Mononuclear cell (primary cell): ENCODE data around the gene RGL3. TPM values are rescaled to one million over a fixed set of nuclear protein-coding genes. Genes with fewer than 3 reads are reported as not detected.
"Not testable (repeated sequence)": the region's sequence is repeated elsewhere in the genome, so short reads cannot be mapped to it uniquely, and the experiment has no call there.

ENCODE experiments used
- H3K27me3 ChIP-seq: 2 replicates; pipeline ENCODE4 v1.6.0; 2011; ENCODE audit warnings: low read length, control low read depth; ENCODE audit not compliant: insufficient read depth
- H3K4me1 ChIP-seq: 2 replicates; pipeline ENCODE4 v1.5.1; 2011; ENCODE audit warnings: mild to moderate bottlenecking, low read length, control low read depth; ENCODE audit not compliant: insufficient read depth
- H3K4me3 ChIP-seq: 2 replicates; pipeline ENCODE4 v1.5.1; 2011; ENCODE audit warnings: mild to moderate bottlenecking, low read length, moderate library complexity
- H3K9me3 ChIP-seq: 2 replicates; pipeline ENCODE4 v1.5.1; 2011; ENCODE audit warnings: low read depth, mild to moderate bottlenecking, control low read depth, low read length
- total RNA-seq: library from RNA; depleted of rRNA; stranded (reverse); fragments of >200 nt; gene quantifications from one replicate; pipeline ENCODE4 v1.2.3, GENCODE V29; 2012

RGL3 gene
- total RNA-seq, 1 donor = not detected

DNA sequence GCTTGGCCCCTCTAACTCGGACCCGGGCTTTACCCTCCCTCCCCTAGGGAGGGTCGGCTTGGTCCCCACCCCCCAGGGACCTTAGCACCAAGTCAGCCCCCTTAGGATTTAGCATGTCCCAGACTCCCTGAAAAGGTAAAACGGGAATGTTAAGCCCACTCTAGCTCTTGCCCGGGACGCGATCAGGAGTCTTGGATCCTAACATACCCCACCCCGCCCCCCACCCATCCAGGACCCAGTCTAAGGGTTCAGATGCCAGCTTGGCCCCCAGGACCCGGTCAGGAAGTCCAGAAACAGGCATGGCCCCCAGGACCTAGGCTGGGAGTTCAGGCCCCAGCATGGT is 35.4 kb downstream of the RGL3 start:
- H3K4me3 ChIP-seq = peak overlapping the region; percentile 18
- H3K9me3 ChIP-seq = no peaks in the 10 kb centered on the region
- H3K4me1 ChIP-seq = peaks cover 66% of the 10 kb centered on the region
- H3K27me3 ChIP-seq = peaks cover 3% of the 10 kb centered on the region

DNA sequence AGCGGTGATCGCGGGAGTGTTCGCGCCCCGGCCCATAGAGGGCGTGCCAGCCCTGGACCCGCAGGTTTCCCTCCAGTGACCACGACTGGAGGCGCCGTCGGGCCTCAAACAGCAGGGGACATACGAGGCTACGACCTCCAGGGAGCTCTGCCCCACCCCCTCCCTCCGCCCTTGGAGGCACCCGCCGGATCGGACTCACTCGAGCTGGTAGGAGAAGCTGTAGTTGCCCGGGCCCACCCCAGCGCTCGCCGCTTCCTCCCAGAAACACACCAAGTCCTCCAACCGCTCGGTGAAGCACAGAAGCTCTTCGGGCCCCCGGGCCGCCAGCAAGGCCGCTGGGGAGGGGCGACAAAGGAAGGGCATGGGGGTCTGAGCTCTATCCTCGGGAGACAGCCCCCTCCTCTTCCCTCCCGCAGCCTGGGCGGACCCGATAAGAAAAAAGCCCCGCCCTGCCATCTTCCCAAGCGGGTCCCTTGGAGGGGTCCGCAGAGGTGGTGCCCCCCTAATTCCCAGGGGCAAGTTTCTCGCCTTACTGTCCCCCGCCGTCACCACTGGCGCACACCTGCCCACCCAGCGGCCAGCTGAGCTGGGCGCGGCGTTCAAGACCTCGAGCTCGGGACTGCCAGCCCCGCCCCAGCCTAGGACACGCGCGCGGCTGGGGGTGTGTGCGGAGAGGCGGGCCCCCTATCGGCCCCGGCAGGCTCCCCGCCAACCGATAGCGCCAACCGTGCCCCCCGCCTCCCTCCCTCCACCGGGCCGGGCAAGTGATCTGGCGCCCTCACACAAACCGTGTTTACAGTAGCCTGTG is 36.0 kb downstream of the RGL3 start:
- peaks cover 67% of the 10 kb centered on the region for H3K4me1 ChIP-seq
- H3K4me3 ChIP-seq = peak overlapping the region; percentile 32
- no peaks in the 10 kb centered on the region for H3K9me3 ChIP-seq
- peaks cover 3% of the 10 kb centered on the region for H3K27me3 ChIP-seq

DNA sequence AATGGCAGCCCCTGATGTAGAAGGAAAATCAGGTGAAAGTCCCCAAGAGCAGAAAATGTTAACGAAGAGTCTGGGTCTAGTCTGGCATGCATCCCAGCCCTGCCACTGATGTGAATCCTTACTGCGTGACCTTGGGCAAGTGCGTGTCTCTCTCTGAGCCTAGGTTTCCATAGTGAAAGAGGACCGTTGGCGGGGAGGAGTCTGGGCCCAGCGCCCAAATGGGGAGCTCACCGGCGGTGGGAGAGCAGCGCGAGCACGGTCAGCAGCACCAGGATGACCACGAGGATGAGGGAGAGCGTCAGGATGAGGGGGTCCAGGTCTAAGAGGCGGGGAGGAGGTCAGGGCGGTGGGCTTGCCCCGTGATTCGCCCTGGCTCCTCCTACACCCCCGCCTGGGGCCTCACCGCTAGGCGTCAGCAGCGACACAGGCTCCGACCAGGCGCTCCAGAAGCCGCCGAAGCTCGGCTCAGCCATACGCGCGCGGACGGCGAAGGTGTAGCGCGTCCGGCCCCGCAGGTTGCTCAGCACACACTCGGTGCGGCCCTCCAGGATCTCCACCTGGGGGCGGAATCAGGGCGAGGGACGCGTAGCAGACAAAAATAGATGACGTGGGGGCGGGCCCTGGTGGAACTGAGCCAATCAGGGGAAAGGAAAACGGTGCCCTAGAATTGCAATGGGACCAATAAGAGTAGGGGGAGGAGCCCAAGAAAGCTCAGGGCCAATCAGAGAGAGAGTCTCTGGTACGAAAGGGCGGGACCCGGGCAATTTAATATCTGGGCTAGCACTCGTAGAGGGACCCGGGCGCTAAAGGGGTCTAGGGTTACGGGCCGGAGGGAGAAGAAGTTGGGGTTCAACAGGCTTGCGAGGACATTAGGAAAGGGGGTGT is 38.2 kb downstream of the RGL3 start:
- Histone ChIP-seq H3K4me3 (peak overlapping the region; percentile 54), H3K9me3 (no peaks in the 10 kb centered on the region), H3K27me3 (peaks cover 3% of the 10 kb centered on the region), H3K4me1 (peaks cover 75% of the 10 kb centered on the region)

DNA sequence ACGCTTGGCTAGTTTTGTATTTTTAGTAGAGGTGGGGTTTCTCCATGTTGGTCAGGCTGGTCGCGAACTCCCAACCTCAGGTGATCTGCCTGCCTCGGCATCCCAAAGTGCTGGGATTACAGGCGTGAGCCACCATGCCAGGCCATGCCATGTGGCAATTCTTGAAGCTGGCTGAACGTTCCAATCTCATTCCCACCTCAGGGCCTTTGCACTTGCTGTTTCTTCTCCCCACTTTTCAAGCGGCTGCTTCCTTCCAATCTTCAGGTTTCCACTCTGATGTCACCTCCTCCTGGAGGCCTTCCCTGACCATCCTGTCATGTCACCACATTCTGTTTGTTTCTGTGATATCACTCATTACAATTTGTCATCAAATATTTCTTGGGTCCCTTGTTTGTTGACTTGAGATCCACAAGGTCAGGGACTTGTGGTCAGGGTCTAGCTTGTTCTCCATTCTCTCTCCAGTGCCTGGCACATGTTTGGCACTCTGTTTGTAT is 39.2 kb downstream of the RGL3 start:
- H3K9me3 ChIP-seq = no peaks in the 10 kb centered on the region
- peaks cover 83% of the 10 kb centered on the region for H3K4me1 ChIP-seq
- peaks cover 3% of the 10 kb centered on the region for H3K27me3 ChIP-seq
- H3K4me3 ChIP-seq = no peak overlapping the region

DNA sequence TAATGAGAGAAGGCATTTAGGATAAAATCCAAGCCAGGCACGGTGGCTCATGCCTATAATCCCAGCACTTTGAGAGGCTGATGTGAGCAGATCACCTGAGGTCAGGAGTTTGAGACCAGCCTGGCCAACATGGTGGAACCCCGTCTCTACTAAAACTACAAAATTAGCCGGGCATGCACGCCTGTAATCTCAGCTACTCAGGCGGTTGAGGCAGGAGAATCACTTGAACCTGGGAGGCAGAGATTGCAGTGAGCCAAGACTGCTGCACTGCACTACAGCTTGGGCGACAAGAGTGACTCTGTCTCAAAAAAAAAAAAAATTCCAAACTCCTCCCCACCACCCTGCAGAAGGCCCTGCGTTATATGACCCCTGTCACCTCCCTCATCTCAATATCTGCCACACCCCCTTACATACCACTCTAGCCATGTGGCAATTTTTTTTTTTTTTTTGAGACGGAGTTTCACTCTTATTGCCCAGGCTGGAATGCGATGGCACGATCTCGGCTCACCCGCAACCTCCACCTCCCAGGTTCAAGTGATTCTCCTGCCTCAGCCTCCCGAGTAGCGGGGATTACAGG is 39.8 kb downstream of the RGL3 start:
- H3K27me3 ChIP-seq, H3K9me3 ChIP-seq, H3K4me3 ChIP-seq: not testable (repeated sequence)
- H3K4me1 ChIP-seq = peaks cover 81% of the 10 kb centered on the region

DNA sequence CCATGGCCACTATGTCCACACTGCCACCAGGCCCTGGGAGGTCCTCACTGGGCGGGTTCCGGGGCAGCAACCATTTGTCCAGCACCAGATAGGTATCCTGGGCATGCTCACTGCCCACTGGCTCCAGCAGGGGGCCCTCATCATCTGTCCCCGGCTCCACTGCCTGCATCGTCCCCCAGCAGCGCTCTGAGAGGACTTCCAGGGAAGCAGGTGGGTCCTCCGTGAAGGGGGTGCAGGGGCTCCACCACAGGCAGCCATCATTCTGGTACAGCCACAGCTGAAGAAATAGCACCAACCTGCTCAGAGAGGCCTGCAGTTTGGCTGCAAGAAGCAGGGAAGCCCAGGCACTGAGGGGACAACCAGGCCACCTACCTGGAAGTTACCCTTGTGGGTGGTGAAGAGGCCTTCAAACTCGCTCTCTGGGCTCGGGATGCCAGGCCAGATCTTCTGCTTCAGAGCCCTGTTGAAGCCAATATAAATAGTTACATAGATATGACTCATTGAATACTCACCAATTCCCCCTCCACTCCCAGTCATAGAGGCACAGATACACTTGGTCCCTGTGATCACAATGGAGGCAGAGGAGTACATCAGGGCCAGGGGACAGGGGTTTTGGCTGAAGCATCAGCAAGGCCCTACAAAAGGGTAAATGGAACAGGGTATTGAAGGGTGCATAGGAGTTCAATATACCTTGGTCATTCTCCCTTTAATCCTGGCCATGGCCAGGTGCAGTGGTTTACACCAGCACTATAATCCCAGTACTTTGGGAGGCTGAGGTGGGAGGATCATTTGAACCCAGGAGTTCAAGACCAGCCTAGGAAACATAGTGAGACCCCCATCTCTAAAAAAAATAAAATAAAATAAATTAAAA is 40.6 kb downstream of the RGL3 start:
- Histone ChIP-seq H3K4me3 (no peak overlapping the region), H3K9me3 (no peaks in the 10 kb centered on the region), H3K4me1 (peaks cover 81% of the 10 kb centered on the region), H3K27me3 (peaks cover 3% of the 10 kb centered on the region)

DNA sequence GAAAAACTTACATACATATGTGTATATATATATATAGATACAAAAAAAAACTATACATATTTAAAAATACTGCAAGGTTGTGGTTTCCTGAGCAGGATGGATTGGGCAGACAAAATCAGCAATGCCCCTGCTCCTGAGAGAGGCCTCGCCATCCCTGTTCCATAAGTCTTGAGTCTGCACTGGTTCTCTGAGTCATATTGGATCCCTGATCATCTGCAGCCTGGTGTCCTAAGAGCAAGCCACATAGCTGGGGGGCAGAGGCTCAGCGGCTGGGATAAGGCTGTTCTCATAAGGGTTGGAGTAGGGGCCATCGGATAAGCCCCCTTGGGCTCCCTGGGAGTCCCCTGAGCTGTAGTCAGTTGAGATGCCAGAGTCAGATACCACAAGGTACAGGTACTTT is 41.4 kb downstream of the RGL3 start:
- Histone ChIP-seq H3K9me3 (no peaks in the 10 kb centered on the region), H3K4me3 (no peak overlapping the region), H3K27me3 (no peaks in the 10 kb centered on the region)

DNA sequence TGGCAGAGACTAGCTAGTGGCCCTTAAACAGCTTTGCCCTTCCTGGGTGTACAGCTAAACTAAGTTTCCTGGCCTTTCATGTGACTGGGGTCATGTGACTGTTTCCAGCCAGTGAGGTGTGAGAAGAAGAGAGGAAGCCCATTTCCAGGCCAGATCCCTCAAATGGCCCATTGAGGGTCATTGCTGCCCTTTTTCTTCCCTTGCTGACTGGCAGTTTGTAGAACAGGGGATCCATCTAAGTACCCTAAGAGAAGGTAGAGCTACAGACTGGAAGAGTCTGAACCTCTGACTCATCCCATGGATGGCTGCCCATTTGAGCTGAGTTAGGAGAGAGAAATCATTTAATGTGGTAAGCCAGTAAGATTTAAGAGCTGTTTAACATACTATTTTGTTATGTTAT is 41.9 kb downstream of the RGL3 start:
- Histone ChIP-seq H3K4me1 (peaks cover 73% of the 10 kb centered on the region), H3K4me3 (no peak overlapping the region), H3K27me3 (no peaks in the 10 kb centered on the region), H3K9me3 (no peaks in the 10 kb centered on the region)

More for the DNA sequence above, 41.4 kb downstream of the RGL3 start:
- H3K4me1 ChIP-seq = peaks cover 78% of the 10 kb centered on the region

DNA sequence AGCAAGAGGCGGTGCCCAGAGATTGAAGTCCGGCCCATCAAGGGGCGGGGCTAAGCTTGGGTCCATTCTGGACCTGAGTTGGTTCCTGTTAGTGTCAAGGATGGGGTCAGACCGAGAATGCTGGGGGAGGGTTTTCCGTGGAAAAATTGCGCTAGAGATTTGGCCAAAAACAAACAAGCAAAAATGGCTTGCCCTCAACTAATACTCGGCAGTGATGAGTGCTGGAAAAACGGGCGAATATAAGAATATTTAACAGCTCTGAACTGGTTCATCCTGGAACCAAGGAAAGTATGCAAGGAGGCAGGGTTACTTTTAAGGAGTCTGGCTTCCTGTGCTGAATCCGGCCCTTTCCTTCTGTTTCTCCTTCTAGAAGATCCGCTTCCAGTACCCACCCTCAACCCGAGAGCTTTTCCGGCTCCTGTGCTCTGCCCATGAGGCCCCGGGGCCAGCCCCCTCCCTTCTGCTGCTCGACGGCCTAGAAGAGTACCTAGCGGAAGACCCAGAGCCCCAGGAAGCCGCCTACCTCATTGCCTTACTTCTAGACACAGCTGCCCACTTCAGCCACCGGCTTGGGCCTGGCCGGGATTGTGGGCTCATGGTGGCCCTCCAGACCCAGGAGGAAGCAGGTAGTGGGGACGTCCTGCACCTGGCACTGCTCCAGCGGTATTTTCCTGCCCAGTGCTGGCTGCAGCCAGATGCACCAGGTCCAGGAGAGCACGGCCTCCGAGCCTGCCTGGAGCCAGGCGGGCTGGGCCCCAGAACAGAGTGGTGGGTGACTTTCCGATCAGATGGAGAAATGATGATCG is 43.8 kb downstream of the RGL3 start:
- Histone ChIP-seq H3K27me3 (no peaks in the 10 kb centered on the region), H3K4me1 (peaks cover 56% of the 10 kb centered on the region), H3K9me3 (no peaks in the 10 kb centered on the region), H3K4me3 (peak overlapping the region; percentile 60)

DNA sequence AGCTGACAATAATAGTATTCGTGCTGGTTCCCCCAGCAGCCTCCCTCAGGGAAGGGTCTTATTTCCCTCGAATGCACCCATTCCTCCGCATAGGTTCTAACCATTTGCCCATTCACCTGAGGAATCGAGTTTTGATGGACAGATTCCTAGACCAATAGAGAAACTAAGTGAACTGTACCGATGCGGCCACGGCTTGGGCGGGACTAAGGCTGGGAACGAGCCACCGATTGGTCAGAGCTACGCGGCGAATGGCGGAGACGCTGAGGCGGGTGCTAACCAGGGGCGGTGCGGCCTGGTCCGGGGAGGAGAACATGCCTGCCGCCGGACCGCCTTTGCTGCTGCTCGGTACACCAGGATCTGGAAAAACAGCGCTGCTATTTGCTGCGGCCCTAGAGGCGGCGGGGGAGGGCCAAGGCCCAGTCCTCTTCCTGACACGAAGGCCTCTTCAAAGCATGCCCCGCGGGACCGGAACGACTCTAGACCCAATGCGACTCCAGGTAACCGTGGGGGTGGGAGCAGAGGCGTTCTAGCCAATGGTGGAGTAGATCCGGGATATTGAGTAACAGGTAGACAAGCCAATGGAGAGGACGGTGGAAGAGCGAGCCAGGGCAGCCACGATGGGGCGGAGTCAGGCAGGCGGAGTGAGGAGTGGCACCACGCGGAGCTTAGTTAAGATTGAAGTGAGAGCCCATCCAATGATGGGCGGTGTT is 44.5 kb downstream of the RGL3 start, which contains the start of gene SWSAP1:
SWSAP1 (plus strand) TSS at position 234 of the 710 bp plus-strand sequence; CDS start at position 249, 15 bp downstream.
- Histone ChIP-seq H3K4me3 (peak within 1 kb of the TSS; percentile 60), H3K9me3 (no peaks in the 10 kb centered on the region), H3K27me3 (no peaks in the 10 kb centered on the region), H3K4me1 (peaks cover 49% of the 10 kb centered on the region)

DNA sequence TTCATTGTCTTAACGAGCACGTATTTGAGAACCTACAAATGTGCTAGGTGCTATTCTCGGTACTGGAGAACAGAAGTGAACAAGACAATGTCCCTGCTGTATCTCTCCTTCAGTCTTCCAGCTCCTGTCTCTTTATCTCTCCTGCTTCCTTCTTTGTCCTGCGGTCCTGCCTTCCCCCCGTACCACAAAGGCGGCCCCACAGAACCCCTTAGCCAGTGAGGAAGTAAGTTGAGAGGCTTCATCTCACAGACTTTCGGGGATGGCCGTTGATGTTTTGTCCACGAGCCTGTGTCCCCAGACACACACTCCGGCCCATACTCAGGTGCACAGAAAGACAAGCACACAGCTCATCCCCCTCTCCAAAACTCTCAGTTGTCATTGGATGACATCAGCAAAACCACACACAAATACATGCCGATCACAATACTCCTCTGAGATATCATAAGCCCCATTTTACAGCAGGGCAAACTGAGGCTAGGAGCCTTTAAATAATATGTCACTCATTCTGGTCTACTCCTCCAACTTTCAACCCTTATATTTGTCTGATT is 45.2 kb downstream of the RGL3 start:
- peaks cover 45% of the 10 kb centered on the region for H3K4me1 ChIP-seq
- H3K27me3 ChIP-seq = no peaks in the 10 kb centered on the region
- no peaks in the 10 kb centered on the region for H3K9me3 ChIP-seq
- peak overlapping the region; percentile 60 for H3K4me3 ChIP-seq

DNA sequence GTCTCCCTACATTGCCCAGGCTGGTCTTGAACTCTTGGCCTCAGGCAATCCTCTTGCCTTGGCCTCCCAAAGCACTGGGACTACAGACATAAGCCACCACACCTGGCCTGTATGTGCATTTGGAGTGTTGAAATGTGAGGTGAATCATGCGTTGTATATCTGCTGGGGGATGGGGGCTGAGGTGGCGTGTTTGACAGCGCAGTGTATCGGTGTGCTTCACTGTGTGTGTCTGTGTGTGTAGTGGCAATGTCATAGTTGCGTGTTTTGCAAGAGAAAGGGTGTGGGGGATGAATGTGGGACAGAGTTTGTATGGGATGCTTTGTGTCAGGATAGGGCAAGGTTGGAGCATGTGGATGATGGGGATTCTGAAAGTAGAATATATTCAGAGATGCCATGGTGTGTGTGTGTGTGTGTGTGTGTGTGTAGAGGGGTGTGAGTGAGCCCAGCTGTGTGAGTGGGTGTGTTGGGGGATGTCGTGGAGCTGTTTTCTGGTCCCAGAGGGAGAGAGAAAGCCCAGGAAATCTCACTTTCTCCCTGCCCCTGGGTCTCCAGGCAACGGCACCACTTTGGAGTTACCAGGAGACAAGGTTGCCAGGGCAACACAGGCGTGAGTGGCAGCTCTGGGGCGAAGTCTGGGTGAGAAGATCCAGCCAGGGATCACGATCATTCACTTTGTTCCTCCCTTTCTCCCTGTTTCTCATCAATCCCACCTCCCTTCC is 45.8 kb downstream of the RGL3 start:
- Histone ChIP-seq H3K9me3 (no peaks in the 10 kb centered on the region), H3K4me3 (no peak overlapping the region), H3K4me1 (peaks cover 45% of the 10 kb centered on the region), H3K27me3 (no peaks in the 10 kb centered on the region)
